ENCODE data around the gene GALNT4.

The GALNT4 gene

DNA sequence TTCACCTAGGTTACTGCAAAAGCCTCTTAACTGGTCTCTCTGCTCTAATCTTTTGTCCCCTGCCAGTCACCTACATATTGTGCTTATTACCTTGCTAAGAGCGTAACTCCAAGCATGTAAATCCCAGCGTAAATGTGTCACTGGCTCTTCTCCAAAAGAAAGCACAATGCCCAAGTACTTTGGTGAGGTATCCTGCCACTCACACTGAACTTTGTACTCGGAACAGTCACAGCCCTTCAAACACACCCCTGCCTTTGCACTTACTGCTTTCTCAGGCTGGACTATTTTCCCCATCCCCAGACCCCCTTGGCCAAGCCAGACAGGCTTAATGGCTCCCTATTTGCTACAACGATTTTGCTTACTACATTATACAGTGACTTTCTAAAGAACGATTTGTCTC lies 31.7 kb downstream of the GALNT4 start:
- no peak for DNase-seq

DNA sequence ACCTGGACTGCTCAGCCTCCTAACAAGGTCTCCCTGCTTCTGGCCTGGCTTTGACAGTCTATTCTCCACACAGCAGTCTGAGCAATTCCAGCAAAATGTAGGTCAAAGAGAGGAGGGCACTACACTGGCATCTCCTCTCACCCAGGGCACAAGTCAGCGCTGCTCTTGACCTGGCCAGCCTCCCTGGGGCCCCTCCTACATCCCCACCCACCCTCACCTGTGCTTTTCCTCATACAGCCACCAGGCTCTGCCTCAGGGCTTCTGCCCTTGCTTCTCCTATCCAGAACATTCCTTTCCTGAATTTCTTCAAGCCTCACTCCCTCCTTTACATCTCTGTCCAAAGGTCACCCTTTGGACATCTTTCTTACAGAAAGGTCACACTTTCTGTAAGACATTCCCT lies 33.7 kb downstream of the GALNT4 start:
- no peak for DNase-seq

DNA sequence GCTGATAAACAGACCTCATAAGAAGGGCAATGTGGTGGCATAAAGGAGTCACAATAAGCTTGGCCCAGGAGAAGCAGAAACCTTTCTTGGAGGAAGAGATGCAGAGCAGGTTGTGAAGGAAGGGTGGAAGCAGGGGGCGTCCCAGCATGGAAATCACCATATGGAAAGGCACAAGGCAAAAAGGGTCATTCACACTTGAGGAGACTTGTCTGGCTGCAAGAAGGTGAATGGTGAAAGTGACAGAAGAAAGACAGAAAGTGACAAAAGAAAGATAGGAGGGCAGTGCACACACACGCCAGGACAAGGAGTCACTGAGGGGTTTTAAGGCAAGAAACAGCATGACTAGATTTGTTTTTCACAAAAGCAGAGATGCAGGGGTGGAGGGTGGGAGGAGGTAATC lies 38.3 kb downstream of the GALNT4 start:
- no peak for DNase-seq

DNA sequence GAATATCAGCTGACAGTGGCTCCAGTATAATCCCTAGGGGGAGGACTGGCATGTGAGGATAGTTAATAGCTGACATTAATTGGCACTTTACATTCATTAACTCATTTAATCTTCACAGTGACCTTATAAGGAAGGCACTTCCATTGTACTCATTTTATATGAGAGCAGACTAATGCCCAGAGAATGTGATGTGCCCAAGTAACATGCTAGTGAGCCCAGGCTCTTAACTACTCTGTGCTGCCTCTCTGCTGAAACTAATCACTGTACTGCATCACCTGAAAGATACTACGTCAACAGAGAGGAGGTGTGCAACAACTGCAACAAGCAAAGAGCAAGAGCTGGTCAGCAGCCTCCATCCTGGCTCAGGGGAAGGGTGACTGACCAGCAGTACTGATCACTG lies 40.1 kb downstream of the GALNT4 start:
- no peak for DNase-seq

DNA sequence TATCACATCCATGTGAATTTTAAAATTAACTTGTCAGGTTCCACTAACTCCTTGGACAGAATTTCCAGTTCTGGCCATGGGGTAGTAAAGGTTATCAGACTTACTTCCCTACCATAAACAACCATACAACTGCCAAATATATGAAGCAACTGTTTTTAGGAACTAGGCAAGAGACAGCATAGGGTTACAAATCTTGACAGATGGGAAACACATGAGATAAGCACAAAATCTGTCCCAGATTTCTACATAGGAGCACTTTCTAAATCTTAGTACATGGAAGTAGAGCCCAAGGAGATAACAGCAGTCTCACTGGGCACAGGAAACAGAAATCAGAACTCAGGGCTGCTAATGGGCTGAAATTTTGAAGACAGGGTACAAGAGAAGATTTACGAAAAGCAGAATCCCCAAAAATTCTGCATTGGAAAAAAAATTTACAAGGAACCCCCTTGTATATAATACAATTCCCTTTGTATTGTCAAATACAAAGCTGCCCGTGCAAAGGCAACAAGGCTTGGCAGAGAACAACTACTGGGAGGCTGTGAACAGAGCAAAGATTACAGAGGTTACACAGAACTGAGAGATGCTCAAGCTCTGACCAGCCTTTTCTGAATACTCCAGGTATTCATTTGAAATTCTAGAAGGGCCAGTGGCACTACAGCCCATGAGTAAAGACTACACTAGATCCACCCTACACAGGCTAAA lies 43.2 kb downstream of the GALNT4 start:
- DNase-seq, result no peak

DNA sequence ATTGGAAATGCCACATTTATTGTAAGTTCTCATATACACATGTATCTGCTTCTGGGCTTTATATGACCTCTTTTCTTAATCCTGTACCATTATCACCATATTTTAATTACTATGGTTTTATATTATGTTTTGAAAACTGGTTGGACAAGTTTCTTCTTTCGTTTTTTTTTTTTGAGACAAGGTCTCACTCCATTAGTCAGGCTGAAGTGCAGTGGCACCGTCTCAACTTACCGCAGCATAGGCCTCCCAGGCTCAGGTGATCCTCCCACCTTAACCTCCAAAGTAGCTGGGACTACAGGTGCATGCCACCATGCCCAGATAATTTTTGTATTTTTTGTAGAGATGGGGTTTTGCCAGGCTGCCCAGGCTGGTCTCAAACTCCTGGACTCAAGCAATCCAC lies 44.6 kb downstream of the GALNT4 start:
- DNase-seq, result no peak

DNA sequence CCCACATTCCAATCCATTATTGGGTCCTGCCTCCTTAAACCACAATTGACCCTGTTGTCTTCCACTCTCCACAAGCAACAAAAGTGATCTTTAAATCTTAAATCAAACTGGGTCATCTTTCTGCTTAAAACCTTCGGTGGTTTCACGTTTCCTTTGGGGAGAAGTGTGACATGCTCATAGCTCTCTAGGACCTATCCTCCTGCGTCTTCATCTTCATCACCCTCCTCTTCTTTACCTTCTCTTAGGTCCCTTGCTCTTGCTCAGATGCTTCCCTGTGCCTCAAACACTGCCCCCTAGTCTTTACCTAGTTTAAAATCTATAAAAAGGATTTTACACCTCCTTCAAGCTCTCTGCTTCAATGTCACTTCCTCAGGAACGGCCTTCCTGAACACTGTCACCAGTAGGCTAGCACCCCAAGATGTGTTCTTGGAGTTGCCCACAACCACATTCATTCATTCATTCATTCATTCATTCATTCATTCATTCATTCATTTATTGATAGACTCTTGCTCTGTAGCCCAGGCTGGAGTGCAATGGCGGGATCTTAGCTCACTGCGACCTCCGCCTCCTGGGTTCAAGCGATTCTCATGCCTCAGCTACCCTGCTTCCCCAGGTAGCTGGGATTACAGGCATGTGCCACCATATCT lies 46.8 kb downstream of the GALNT4 start:
- DNase-seq, result no peak

DNA sequence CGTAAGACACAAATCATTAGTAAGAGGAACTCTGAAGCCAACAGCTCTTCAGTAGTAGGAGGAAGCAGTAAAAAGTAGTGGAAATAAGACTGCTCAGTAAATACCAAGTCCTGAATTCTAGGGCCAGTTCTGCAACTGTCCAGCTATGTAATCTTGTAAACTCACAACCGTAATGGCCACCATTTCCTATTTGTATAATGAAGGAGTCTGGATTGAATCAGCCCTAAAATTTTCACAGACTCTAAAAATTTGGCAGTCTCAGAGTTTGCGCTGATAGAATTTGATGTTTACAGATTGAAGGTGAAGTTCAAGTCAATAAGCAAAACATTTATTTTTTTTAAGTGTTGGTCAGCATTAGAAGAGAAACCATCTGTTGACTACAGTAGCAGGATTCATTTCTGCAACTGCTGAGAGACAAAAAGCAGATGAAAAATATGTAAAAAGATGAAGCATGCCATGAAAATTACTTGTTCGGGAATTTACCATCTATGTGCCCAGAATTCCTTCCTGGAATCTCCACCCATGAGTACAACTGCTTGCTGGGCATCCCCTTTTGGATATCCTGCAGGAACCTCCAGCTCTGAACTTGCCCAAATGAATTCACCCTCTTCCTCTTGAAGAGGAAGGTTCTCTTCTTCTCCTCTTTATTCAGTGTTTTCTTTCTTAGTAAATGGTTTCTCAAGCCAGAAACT lies 47.5 kb downstream of the GALNT4 start:
- no peak for DNase-seq

DNA sequence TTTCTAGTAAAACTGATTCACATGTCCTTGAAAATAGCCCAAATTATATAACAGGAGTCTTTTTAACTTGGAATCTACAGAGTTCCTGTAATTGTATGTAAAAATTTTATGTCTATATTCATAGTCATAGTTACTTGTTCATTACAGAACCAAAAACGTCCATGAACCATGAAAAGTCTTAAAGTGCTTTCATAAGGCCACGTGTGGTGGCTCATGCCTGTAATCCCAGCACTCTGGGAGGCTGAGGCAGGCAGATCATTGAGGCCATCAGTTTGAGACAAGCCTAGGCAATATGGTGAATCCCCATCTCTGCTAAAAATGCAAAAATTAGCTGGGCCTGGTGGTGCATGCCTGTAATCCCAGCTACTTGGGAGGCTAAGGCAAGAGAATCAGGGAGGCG lies 48.4 kb downstream of the GALNT4 start:
- DNase-seq, result no peak

DNA sequence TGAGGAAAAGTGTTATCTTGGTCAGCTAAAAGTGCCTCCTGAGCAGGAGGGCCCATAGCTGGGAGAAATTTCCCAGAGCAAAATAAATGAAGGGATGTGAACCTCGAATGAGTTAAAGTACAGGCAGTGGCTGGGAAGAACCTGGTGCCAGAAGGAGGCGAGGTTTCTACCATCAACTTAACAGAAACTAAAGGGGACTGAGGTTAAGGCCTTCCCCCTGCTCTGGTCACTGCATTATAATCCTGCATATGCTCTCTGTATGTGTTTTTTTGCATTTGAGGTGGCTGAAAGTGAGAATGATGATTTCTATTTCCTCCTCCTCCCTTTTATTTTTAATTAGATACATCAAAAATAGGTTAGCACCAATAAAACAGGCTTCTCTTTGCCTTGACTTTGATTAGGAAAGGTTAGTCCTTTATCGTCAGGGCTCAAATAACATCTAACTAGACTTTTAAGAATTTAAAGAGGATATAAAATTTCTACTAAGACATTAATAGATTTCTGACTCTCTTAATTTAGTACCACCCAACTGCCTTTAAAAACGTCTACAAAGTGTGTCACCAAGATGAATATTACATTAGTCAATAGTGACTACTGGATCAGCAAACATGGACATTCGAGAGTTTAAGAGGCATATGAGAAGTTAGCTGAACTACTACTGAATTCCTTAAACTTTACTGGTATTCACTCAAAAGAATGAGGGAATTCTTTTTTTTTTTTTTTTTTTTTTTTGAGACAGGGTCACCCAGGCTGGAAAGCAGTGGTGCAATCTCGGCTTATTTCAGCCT lies 49.2 kb downstream of the GALNT4 start:
- no peak for DNase-seq

DNA sequence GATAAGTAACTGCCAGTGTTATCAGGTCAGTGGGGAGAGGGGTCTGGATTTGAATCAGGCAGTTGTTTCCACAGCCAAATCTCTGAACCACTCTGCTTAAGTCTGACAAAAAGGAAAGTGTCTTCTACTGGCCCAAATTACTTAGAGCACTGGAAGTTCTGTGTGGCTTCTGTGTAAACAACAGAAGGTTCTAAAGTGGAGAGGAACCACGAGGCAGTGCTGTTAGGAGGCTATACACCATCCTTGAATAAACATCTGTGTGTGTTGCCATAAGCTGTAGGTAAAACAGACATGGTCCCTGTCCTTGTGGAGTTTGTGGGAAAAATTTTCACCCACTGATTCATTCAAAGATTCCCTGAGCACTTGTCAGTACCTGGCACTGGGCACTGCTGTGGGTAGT lies 50.0 kb downstream of the GALNT4 start:
- no peak for DNase-seq
